ENCODE data around the gene ZBTB6. TPM values are rescaled to one million over a fixed set of nuclear protein-coding genes. Genes with fewer than 3 reads are reported as not detected.
A peak's percentile ranks its signal among the peaks of the same experiment; 100 is the strongest.

ZBTB6 gene
- total and polyA plus RNA-seq, 2 of the 13 experiments (the other 11 are each of a cell fraction or from before 2014, with no cell fraction given), result 3.7 to 7.1 TPM

- TF ChIP-seq, protein P1, sequence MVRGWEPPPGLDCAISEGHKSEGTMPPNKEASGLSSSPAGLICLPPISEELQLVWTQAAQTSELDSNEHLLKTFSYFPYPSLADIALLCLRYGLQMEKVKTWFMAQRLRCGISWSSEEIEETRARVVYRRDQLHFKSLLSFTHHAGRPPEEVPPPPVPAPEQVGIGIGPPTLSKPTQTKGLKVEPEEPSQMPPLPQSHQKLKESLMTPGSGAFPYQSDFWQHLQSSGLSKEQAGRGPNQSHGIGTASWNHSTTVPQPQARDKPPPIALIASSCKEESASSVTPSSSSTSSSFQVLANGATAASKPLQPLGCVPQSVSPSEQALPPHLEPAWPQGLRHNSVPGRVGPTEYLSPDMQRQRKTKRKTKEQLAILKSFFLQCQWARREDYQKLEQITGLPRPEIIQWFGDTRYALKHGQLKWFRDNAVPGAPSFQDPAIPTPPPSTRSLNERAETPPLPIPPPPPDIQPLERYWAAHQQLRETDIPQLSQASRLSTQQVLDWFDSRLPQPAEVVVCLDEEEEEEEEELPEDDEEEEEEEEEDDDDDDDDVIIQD (CRISPR knock-in tag; IDR thresholded peaks at IDR 0.05; ENCODE audit: low read depth), result no peak; the same call in 1 of the 2 replicates
- TF ChIP-seq ZNF350 (CRISPR knock-in tag; IDR thresholded peaks at IDR 0.05; ENCODE audit: borderline replicate concordance, low read depth) (peak; percentile 69; the same call in 1 of the 2 replicates), ZNF501 (CRISPR knock-in tag; IDR thresholded peaks at IDR 0.05) (peak; percentile 89), SIN3A (IDR thresholded peaks at IDR 0.05; ENCODE audit: borderline replicate concordance, low read depth, low read length) (peak; percentile 83; the same call in 1 of the 2 replicates), THAP11 (CRISPR knock-in tag; IDR thresholded peaks at IDR 0.05) (peak; percentile 92), HCFC1 (IDR thresholded peaks at IDR 0.05; ENCODE audit: low read depth, low read length) (peak; percentile 48; the same call in 1 of the 2 replicates), ZSCAN25 (CRISPR knock-in tag; IDR thresholded peaks at IDR 0.05) (no peak), ZBTB43 (CRISPR knock-in tag; conservative IDR thresholded peaks at IDR 0.05) (no peak), ZSCAN31 (CRISPR knock-in tag; IDR thresholded peaks at IDR 0.05; ENCODE audit: low read depth) (peak; percentile 77), ZSCAN29 (CRISPR knock-in tag; conservative IDR thresholded peaks at IDR 0.05) (peak; percentile 52; the same call in 1 of the 2 replicates), NRL (CRISPR knock-in tag; IDR thresholded peaks at IDR 0.05; ENCODE audit: borderline replicate concordance) (peak; percentile 42; the same call in 1 of the 2 replicates), ZKSCAN1 (IDR thresholded peaks at IDR 0.05; ENCODE audit: low read length) (no peak), ZNF329 (CRISPR knock-in tag; IDR thresholded peaks at IDR 0.05; ENCODE audit: low read depth) (no peak; the same call in 1 of the 2 replicates), TFAP4 (IDR thresholded peaks at IDR 0.05; ENCODE audit: borderline replicate concordance, low read depth) (peak; percentile 74; the same call in 1 of the 2 replicates), KLF15 (CRISPR knock-in tag; IDR thresholded peaks at IDR 0.05; ENCODE audit: borderline replicate concordance) (no peak)
- TF ChIP-seq, protein P2, sequence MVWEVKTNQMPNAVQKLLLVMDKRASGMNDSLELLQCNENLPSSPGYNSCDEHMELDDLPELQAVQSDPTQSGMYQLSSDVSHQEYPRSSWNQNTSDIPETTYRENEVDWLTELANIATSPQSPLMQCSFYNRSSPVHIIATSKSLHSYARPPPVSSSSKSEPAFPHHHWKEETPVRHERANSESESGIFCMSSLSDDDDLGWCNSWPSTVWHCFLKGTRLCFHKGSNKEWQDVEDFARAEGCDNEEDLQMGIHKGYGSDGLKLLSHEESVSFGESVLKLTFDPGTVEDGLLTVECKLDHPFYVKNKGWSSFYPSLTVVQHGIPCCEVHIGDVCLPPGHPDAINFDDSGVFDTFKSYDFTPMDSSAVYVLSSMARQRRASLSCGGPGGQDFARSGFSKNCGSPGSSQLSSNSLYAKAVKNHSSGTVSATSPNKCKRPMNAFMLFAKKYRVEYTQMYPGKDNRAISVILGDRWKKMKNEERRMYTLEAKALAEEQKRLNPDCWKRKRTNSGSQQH (CRISPR knock-in tag; IDR thresholded peaks at IDR 0.05; ENCODE audit: low read depth), result no peak
- TF ChIP-seq, protein P3, sequence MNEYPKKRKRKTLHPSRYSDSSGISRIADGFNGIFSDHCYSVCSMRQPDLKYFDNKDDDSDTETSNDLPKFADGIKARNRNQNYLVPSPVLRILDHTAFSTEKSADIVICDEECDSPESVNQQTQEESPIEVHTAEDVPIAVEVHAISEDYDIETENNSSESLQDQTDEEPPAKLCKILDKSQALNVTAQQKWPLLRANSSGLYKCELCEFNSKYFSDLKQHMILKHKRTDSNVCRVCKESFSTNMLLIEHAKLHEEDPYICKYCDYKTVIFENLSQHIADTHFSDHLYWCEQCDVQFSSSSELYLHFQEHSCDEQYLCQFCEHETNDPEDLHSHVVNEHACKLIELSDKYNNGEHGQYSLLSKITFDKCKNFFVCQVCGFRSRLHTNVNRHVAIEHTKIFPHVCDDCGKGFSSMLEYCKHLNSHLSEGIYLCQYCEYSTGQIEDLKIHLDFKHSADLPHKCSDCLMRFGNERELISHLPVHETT (CRISPR knock-in tag; conservative IDR thresholded peaks at IDR 0.05), result no peak
- TF ChIP-seq, protein P4, sequence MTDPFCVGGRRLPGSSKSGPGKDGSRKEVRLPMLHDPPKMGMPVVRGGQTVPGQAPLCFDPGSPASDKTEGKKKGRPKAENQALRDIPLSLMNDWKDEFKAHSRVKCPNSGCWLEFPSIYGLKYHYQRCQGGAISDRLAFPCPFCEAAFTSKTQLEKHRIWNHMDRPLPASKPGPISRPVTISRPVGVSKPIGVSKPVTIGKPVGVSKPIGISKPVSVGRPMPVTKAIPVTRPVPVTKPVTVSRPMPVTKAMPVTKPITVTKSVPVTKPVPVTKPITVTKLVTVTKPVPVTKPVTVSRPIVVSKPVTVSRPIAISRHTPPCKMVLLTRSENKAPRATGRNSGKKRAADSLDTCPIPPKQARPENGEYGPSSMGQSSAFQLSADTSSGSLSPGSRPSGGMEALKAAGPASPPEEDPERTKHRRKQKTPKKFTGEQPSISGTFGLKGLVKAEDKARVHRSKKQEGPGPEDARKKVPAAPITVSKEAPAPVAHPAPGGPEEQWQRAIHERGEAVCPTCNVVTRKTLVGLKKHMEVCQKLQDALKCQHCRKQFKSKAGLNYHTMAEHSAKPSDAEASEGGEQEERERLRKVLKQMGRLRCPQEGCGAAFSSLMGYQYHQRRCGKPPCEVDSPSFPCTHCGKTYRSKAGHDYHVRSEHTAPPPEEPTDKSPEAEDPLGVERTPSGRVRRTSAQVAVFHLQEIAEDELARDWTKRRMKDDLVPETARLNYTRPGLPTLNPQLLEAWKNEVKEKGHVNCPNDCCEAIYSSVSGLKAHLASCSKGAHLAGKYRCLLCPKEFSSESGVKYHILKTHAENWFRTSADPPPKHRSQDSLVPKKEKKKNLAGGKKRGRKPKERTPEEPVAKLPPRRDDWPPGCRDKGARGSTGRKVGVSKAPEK (CRISPR knock-in tag; IDR thresholded peaks at IDR 0.05; ENCODE audit: borderline replicate concordance), result no peak
Measured at GRCh38 chr9:122912964-122913673, at the start of gene ZBTB6 (continued).

Data from HepG2 (cell line).